NCI-H1417 treated with DMSO at 0.1 percent for 48 hours (cell line): ENCODE data around the gene NR4A3.
"Not testable (repeated sequence)": the region's sequence is repeated elsewhere in the genome, so short reads cannot be mapped to it uniquely, and the experiment has no call there.

ENCODE experiments used
- DNase-seq: peaks from one replicate; lab custom pipeline; 2025; lab: John Stamatoyannopoulos, UW

Gene NR4A3

GRCh38 chr9:99834474-99834873 is 12.8 kb downstream of the NR4A3 start:
- no peak for DNase-seq

- DNase-seq = no peak
Measured at GRCh38 chr9:99835142-99835541, 13.5 kb downstream of the NR4A3 start.

- DNase-seq = no peak
Measured at GRCh38 chr9:99835581-99835980, 13.9 kb downstream of the NR4A3 start.

GRCh38 chr9:99840072-99840471 is 18.4 kb downstream of the NR4A3 start:
- DNase-seq = no peak

- no peak for DNase-seq
Measured at GRCh38 chr9:99845063-99845462, 23.4 kb downstream of the NR4A3 start.

- DNase-seq = no peak
Measured at GRCh38 chr9:99848447-99848846, 26.8 kb downstream of the NR4A3 start.

GRCh38 chr9:99850736-99851499 is 29.2 kb downstream of the NR4A3 start:
- DNase-seq = no peak

GRCh38 chr9:99851500-99851822 is 29.8 kb downstream of the NR4A3 start:
- DNase-seq = no peak

GRCh38 chr9:99852617-99853016 is 30.9 kb downstream of the NR4A3 start:
- no peak for DNase-seq

GRCh38 chr9:99855467-99856176 is 33.9 kb downstream of the NR4A3 start:
- no peak for DNase-seq

- not testable (repeated sequence) for DNase-seq
Measured at GRCh38 chr9:99857576-99857975, 35.9 kb downstream of the NR4A3 start.

- no peak for DNase-seq
Measured at GRCh38 chr9:99858087-99858486, 36.4 kb downstream of the NR4A3 start.

GRCh38 chr9:99859243-99859980 is 37.7 kb downstream of the NR4A3 start:
- no peak for DNase-seq

GRCh38 chr9:99860266-99860665 is 38.6 kb downstream of the NR4A3 start:
- no peak for DNase-seq

GRCh38 chr9:99863955-99864354 is 42.3 kb downstream of the NR4A3 start:
- no peak for DNase-seq

- DNase-seq = no peak
Measured at GRCh38 chr9:99866398-99866797, 44.7 kb downstream of the NR4A3 start.

- DNase-seq = no peak
Measured at GRCh38 chr9:99867536-99867935, 45.9 kb downstream of the NR4A3 start.

GRCh38 chr9:99867968-99868367 is 46.3 kb downstream of the NR4A3 start:
- DNase-seq = no peak

GRCh38 chr9:99868845-99869244 is 47.2 kb downstream of the NR4A3 start:
- DNase-seq = no peak

GRCh38 chr9:99870126-99870525 is 48.4 kb downstream of the NR4A3 start:
- no peak for DNase-seq

GRCh38 chr9:99873531-99873930 is 51.8 kb downstream of the NR4A3 start:
- DNase-seq = no peak

GRCh38 chr9:99873943-99874584 is 52.4 kb downstream of the NR4A3 start:
- DNase-seq = no peak

- no peak for DNase-seq
Measured at GRCh38 chr9:99876190-99876589, 54.5 kb downstream of the NR4A3 start.
